Measurements from ENCODE around the gene AMN.

The AMN gene

DNA sequence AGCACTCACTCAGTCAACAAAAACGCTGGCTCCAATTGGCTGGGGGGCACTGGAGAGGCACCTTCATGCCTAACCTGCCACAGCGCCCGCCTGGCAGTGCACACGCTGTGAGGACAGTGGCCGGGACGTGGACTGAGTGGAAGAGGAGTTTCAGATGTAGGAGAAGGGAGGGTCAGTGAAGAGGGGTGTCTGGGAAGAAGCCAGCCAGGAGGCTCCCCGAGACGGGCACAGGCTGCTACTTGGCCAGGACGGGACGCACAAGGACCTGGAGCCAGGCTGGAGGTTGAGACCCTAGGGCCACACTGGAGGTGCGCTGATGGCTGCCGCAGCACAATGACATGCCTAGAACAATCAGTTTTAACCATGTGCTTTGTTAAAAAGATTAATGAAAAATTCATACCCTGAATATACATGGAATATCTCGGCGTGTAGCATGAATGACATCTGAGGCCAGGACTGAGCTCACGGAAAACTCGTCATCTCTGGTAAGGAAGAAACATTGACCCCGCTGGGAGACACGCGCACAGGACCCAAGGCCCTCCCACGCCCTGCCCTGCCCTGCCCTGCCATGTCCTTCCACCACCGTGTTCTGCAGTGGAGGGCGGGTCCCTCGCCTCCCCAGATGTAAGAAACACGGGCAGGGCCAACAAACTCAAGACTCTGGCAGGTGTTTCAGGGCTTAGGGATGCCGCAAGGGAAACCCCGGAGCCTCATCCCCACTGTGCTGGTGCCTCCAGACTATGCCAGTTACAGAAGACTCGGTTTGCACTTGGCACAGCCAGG lies 25.0 kb downstream of the AMN start:
- TF ChIP-seq GATA2 (IDR thresholded peaks at IDR 0.05; ENCODE audit: low read depth, low read length) (no peak), GATA3 (IDR thresholded peaks at IDR 0.05; ENCODE audit: low read depth, low read length) (no peak)

DNA sequence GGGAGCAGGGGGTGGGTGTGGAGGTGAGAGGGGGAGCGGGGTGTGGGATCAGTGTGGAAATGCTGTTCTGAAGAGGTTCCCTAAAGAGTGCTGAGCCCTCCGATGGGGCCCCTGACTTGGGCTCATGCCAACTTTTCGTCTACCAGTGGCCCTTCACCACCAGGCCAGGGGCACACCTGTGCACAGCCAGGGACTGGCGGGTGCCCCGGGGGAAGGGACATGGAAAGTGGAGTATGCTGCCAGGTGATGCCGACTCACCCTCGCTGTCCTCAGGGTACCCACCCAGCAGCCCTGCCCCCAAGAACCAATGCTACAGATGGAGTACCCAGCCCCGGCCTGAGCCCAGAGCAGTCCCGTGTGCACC lies 26.2 kb downstream of the AMN start:
- TF ChIP-seq GATA2 (IDR thresholded peaks at IDR 0.05; ENCODE audit: low read depth, low read length) (no peak), GATA3 (IDR thresholded peaks at IDR 0.05; ENCODE audit: low read depth, low read length) (no peak)

DNA sequence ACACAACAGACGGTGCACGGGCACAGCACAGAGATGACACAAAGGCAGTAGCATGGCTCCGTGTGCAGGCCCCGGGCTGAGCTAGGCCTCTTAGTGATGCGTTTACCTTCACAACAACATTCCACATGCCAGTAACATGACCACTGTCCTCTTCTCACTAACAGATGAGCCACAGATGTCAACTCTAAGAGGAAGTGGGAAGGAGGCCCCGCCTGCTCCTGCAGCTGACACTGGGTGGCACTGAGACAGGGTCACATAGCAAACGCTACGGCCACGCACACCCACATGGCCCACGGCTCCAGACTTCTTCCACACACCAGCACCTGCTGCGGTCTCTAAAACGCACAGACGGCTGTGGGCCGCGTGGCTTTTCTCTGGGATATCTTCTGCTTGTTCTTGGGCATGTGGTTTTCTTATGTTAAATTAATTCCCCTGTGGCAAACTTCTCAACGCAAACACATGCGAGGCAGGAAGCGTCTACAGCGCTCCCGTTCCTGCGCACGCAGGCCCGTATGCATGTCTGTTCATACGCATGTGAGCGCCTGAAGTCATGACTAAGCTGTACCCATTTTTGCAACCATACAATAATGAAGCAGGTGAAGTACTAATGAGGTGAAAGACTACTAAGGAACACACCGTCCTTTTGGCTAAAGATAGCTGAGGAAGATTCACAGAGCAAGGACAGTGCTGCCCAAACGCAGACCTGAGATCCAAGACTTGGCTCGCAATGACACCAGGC lies 26.8 kb downstream of the AMN start:
- no peak for TF ChIP-seq GATA3 (IDR thresholded peaks at IDR 0.05; ENCODE audit: low read depth, low read length)
- TF ChIP-seq GATA2 (IDR thresholded peaks at IDR 0.05; ENCODE audit: low read depth, low read length): no peak

DNA sequence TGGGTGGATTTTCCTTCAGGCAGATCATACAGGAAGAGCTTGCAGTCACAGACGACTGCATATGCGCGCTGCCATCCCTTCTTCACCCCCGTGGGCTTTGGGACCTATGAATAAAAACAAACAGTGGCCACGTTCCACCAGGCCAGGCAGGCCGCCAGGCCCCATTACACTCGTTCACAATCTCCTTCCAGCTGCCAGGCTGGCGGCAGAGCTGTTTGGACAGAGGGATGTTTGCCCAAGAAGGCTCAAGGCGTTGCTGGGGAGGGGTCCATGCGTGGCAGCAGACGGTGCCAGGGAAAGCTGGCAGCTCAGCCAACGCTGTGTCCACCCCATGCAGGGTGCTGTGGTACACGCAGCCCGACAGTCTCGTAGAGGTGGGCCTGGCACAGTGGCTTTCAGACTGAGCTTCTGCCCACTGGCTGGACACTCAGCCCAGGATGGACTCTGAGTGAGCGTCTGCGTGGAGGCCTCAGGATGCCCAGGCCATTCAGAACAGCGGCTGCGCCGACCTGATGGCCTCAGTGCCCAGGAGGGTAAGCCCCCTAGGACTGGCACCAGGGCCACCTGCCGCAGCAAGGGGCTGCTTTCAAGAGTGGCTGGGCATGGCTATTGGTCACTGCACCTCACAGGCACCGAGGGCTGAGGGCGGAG lies 27.5 kb downstream of the AMN start:
- no peak for TF ChIP-seq GATA3 (IDR thresholded peaks at IDR 0.05; ENCODE audit: low read depth, low read length)
- no peak for TF ChIP-seq GATA2 (IDR thresholded peaks at IDR 0.05; ENCODE audit: low read depth, low read length)

DNA sequence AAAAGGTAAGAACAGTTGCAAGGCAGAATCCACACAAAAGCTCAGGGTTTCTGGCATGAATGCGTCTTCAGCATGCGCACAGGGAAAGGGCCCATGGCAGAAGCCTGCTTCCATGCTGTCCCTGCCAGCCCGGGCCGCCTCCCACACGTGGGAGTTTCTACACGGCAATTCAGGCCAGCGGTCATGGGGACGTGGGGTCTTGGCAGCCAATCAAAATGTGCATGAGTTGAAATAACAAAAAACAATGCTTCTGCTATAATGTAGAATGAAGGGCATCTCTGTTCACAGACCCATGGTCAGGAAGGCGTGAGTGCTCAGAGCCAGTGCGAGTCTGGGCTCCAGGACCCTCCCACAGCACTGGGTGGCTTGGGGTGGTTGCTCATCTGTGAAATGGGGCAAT lies 28.6 kb downstream of the AMN start:
- TF ChIP-seq GATA3 (IDR thresholded peaks at IDR 0.05; ENCODE audit: low read depth, low read length) (no peak), GATA2 (IDR thresholded peaks at IDR 0.05; ENCODE audit: low read depth, low read length) (no peak)

DNA sequence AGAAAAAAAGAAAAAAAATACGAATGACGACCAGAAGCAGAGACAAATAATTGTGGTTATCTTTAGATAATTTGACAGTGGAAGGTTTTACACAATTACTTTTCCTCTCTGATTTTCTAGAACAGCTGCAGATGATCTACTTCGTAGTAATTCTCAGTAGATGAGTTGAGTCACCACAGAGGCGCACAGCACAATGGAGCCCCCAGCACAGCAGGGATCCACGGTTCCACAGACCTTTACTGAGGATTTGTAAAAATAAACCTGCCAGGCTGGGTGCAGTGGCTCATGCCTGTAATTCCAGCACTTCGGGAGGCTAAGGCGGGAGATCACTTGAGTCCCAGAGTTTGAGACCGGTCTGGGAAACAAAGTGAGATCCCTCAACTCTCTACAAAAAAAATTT lies 29.3 kb downstream of the AMN start:
- TF ChIP-seq GATA3 (IDR thresholded peaks at IDR 0.05; ENCODE audit: low read depth, low read length) (no peak), GATA2 (IDR thresholded peaks at IDR 0.05; ENCODE audit: low read depth, low read length) (no peak)

DNA sequence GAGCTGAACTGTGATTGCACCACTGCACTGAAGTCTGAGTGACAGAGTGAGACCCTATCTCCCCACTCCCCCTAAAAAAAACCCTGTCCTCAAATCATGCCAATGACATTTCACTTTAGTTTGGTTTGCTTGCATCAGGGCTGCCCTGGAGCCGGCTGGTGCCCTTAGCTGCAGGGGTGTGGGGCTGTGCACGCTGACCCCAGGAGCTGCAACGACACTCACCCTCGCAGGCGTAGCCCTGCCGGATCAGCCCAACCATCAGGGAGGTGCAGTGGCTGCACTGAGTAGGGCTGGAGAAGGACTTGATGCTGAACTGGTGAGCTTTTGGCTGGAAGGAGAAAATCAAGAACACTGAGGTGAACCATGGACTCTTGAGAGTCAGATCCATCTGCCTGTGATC lies 29.8 kb downstream of the AMN start:
- TF ChIP-seq GATA3 (IDR thresholded peaks at IDR 0.05; ENCODE audit: low read depth, low read length) (no peak), GATA2 (IDR thresholded peaks at IDR 0.05; ENCODE audit: low read depth, low read length) (no peak)

DNA sequence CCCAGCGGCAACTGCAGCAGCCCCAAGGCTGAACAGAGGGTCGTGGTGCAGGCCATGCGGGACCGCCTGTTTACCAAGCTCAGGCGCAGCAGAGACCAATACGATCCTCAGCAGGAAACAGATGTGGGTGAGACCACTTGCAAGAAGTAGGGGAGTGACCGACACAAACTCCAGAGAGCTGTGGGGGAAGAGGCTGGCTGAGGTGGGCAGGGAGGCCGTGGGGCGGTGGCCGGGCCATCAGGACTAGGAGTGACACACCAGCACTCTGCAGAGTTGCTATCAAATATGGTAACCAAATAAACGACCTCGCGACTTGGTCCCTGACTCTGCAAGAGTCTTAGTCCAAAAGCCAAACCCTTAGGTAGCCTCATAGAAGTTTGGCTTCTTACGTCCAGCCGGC lies 30.6 kb downstream of the AMN start:
- TF ChIP-seq GATA3 (IDR thresholded peaks at IDR 0.05; ENCODE audit: low read depth, low read length) (no peak), GATA2 (IDR thresholded peaks at IDR 0.05; ENCODE audit: low read depth, low read length) (no peak)

DNA sequence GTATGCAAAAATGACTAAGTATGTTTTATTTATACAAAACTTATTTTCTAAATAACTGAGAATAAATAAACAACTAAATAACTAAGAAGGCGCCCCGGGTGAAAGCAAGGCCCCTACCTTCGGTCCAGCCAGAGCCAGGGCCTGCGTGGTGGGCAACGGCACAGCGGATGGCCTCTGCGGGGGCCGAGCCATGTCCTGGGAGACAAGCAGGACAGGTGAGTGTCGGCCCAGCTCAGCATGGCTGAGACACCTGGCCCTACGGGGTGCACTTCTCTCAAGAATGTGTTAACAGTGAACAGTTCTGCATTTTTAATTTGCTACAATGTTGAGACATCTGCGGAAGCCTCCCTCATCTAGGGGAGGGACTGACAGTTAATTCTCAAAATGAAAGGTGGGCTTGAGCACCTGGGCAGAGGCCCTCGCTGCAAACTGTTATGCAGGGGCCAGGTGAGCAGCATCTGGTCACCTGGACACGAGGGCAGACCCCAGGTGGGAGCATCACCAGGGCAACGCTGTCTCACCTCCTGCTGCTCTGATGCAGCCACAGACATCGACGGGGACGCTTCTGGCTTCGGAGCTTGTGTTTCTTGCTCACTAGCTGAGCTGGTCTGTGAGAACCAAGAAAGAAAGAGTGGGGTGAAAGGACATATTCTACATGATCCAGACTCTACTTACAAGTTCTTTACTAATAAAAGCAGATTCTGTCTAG lies 31.8 kb downstream of the AMN start:
- no peak for TF ChIP-seq GATA3 (IDR thresholded peaks at IDR 0.05; ENCODE audit: low read depth, low read length)

DNA sequence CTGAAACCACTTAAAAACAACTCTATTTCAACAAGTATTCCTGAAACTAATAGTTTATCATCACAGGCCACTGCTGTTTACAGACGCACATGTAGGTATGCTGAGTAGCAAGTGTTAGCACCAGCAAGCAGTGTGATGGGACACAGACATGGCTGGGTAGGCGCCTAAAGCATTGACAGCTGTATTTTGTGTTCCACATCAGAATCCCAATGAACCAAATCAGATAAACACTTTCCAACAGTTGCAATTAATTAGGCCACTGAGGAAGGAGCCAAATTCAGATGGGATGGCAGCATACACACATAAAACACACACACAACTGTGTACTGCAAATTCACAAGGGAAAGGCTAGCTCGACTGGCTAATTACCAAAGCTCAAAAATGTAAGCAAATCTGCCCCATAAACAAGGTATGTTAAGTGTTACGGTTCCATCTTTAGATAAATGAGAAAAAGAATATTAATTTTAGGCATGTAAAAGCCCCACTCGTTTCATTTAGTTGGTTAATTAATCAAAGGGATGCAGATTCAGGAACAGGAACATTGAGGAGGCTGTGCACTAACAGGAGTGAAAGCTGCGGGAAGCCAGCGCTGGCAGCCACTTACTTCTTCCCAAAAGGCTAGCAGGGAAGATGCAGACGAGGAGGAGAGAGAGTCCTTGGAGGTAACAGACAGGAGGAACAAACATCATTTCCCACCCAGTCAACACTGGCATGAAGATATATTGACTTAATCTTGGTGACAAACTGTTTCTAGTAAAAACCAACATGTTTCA lies 33.4 kb downstream of the AMN start:
- TF ChIP-seq GATA3 (IDR thresholded peaks at IDR 0.05; ENCODE audit: low read depth, low read length): no peak
- TF ChIP-seq GATA2 (IDR thresholded peaks at IDR 0.05; ENCODE audit: low read depth, low read length): peak; percentile 82

DNA sequence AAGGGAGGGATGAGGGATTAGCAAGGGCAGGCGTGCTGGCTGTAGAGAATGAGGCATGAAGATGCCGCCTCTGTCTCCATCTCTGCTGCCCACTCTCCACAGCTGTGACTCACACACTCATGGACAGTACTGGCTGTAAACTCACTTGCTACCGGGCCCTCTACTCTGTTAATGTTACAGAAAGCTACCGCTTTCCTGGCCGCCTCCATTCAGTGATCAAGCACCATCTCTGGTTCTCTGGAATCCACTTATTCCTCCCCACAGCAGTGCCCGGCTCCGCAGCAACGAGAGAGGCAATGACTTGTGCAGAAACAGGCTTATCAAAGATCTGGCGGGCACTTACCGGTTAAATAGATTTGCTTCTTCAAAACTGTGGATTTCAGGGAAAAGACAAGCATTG lies 34.8 kb downstream of the AMN start:
- TF ChIP-seq GATA3 (IDR thresholded peaks at IDR 0.05; ENCODE audit: low read depth, low read length): peak; percentile 46; the same call in 1 of the 2 replicates
- TF ChIP-seq GATA2 (IDR thresholded peaks at IDR 0.05; ENCODE audit: low read depth, low read length): peak; percentile 70

DNA sequence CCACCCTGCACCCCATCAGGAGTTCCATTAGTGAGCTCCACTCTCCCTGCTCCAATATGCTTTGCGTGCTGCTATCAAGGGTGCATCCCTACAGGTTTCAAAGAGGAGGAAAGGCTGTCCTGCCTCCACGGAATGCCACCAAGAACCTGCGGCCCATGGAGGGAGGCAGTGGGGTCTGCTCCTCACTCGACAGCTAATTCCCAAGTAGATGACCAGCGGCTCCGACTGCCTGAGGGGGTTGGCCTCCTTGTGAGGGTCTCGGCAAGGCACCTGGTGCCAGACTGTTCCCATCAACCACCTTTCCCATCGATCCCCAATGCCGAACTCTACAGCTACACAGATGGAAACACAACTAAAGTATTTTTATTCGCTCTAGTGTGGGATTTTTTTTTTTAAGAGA lies 36.0 kb downstream of the AMN start:
- TF ChIP-seq GATA2 (IDR thresholded peaks at IDR 0.05; ENCODE audit: low read depth, low read length): no peak
- TF ChIP-seq GATA3 (IDR thresholded peaks at IDR 0.05; ENCODE audit: low read depth, low read length): no peak

DNA sequence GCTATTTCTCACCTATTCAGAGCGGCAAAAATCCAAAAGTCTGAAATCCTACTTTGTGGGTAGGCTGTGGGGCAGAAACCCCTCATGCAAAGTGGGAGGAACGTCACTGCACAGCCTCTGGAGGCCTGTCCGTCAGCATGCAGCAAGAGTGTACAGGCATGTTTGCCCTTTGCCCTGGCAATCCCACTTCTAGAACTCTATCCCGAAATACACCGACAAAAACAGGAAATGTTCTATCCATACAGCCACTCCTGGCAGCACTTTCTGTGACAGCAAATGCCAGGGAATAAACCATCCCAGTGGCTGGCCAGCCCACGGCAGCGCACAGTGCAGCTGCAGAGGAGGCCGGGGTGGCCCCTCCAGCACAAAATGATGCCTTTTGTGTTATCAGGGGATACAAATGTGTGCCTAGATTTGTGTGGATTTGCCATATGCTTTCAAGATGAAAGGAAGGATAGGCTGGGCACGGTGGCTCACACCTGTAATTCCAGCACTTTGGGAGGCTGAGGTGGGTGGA lies 39.7 kb downstream of the AMN start:
- TF ChIP-seq GATA3 (IDR thresholded peaks at IDR 0.05; ENCODE audit: low read depth, low read length) (no peak), GATA2 (IDR thresholded peaks at IDR 0.05; ENCODE audit: low read depth, low read length) (no peak)
